Right renal cortex interstitium (tissue), 3 donors: ENCODE results near the gene NETO1. TPM values are rescaled to one million over a fixed set of nuclear protein-coding genes. Genes with fewer than 3 reads are reported as not detected.

Experiments used
- DNase-seq, 3 donors: peaks; one replicate each; pipeline ENCODE4 v3.0.0-alpha.2; 2013; ENCODE audit warnings: low read depth in 3 of 3, low spot score in 2 of 3
- polyA plus RNA-seq, 3 donors: library from polyadenylated mRNA; unstranded; fragments of 120-200 nt; gene quantifications; one replicate each; pipeline ENCODE4 v1.2.1, GENCODE V29; 2013; ENCODE audit not compliant: insufficient read length in 3 of 3

Gene NETO1
- polyA plus RNA-seq, result under 1 TPM; 0.50 to 0.91 (median 0.83) TPM

DNA sequence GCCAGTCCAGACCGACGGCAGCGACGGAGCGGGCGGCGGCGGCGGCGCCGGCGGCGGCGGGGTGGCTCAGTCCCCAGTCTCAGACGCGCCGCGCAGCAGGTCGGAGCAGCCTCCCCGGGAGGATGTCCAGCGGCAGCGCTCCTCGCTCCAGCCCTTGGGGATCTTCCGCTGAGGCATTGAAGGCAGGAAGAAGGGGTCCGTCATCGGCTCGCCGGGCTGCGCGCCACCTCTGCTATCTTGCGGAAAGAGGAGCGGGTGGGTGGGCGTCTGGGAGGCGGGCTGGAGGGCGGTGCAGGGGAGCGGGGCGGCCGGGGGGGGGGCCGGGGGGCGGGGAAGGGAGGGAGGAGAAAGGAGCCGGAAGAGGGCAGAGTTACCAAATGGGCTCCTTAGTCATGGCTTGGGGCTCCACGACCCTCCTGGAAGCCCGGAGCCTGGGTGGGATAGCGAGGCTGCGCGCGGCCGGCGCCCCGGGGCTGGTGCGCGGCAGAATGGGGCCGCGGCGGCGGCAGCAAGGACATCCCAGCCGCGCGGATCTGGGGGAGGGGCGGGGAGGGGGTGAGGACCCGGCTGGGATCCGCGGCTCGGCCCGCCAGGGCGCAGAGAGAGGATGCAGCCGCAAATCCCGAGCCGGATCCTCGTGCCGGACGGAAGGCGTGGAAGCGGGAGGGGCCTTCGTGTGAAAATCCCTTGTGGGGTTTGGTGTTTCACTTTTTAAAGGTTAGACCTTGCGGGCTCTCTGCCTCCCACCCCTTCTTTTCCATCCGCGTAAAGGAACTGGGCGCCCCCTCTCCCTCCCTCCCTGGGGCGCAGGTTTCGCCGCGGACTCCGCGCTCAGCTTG lies at the start of gene NETO1:
Gene NETO1, minus strand, starts transcription at position 242 of the 839 bp plus-strand sequence. CDS start 696 bp downstream, outside the sequence.
- DNase-seq, result no peak

DNA sequence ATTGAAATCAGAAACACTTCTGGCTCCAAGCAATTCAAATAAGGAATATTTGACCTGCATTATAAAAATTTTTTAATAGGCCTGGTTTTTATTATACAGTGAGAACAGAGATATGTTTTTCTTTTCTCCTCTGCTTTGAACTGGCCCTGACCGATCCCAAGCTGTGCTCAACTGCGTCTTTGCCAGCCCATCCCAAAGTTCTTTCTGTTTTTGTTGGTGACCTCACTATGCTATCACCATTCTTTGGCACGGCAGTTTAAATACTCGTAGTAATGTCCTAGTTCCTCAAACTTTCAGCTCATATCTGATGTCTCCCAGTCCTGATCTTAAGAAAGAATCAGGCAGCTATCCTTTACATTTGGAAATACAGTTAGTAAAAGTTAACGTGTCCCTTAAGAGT lies 42.3 kb upstream of the NETO1 start:
- DNase-seq, result no peak

DNA sequence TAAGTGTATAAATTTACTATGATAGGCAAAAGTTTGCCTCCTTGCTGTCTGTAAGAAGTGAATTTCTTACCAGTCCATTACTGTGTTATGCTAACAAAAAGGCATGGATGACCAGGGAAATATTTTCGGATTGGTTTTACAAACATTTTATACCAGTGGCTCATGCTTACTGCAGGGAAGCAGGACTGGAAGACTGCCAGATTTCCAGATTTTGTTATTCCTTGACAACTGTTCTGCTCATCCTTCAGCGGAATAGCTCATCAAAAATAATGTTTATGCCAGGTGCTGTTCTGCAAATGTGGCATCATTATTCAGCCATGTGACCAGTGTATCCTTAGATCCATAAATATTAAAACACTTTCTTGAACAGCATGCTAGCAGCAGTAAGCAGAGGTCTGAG lies 40.4 kb upstream of the NETO1 start:
- no peak for DNase-seq

- no peak for DNase-seq
Observed at GRCh38 chr18:72903033-72903432, 35.2 kb upstream of the NETO1 start.

DNA sequence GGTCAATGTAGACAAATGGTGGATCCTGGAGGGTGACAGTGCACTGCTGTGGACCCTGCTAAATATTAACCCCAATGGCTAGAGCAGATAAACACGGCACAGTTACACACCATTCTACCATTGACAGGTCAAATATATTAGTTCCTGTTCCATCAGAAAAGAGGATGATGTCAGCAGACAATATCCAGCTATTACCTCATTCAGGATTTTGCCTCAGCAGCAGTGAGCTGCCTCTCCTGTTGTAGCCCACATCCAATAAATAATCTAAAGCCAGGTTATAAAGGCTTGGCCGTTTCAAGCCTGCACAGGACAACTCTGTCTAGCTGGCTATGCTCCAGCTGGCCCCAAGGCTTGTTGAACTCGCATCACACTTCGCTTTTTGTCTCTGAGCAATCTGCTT lies 31.6 kb upstream of the NETO1 start:
- DNase-seq, result no peak

- no peak for DNase-seq
Observed at GRCh38 chr18:72898870-72899269, 31.1 kb upstream of the NETO1 start.

- no peak for DNase-seq
Observed at GRCh38 chr18:72895548-72895947, 27.8 kb upstream of the NETO1 start.

DNA sequence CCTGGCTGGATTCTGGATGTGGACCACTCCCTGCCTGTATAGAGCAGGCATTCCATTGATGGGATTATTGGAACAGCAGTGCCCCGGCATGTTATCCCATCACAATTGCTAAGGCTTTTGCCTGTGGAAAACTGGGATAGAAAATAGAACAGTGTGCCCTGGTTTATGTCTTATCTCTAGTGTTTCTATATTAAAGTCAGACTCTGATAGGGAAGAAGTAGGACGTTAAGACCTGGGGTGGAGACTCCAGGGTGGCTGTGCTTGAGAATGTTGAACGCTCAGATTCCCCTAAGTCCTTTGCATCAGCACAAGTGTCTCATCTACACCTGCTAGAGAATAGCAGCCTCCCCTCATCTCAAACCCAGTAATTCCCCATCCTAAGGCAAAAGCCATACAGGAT lies 10.8 kb upstream of the NETO1 start:
- no peak for DNase-seq

DNA sequence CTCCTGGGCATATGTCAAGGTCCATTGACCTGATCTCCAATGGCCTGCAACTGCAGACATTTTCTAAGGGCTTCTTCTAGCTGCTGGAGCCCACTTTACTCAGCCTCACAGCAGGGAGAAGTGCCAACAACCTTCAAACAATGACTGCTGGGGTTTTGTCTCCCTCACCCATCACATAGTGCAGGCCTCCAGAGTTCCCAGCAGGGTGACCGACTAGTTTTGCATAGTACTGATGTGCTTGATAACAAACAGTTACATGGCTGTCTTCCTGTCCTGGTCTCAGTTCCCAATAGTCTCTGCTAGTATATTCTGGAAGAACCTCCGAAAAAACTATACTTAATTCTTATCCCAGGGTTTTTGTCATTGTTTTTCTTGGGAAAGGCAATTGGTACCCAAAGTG lies 10.4 kb upstream of the NETO1 start:
- DNase-seq, result no peak

DNA sequence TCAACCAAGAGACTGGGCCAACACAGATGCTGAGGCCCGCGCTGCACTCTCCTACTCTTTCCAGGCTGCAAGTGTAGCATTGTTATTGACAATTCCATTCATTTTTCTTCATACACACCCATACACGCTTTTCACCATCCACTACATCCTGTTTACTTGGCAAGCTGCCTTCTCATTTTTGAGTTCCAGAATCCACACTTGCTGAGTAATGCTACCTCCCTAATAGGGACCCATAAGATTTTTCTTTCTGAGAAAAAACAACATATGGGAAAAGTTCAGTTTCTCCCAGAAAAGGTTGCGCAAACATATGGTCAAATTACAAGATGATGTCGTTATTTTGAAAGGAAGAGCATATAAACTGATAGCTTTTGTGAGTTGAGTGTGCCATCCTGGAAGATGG lies 3.3 kb upstream of the NETO1 start:
- no peak for DNase-seq

- no peak for DNase-seq
Observed at GRCh38 chr18:72869226-72870185, 1.7 kb upstream of the NETO1 start.

GRCh38 chr18:72868585-72869225 lies 918 bp upstream of the NETO1 start:
- no peak for DNase-seq

GRCh38 chr18:72866901-72867745 lies 664 bp downstream of the NETO1 start:
- DNase-seq, result no peak

GRCh38 chr18:72866442-72866900 lies 1.3 kb downstream of the NETO1 start:
- no peak for DNase-seq

DNA sequence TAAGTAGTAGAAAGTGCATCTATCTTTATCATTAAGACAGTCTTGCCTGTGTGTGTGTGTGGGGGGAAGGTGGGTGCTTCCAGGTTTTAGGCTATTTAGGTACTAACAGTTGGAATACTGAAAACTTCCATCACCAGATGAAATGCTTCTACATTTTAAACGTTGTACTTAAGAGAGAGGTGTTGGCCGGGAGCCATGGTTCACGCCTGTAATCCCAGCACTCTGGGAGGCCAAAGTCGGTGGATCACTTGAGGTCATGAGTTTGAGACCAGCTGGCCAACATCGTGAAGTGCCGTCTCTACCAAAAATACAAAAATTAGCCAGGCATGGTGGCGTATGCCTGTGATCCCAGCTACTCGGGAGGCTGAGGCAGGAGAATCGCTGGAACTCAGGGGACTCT lies 4.0 kb downstream of the NETO1 start:
- no peak for DNase-seq

GRCh38 chr18:72859088-72859487 lies 8.7 kb downstream of the NETO1 start:
- no peak for DNase-seq

DNA sequence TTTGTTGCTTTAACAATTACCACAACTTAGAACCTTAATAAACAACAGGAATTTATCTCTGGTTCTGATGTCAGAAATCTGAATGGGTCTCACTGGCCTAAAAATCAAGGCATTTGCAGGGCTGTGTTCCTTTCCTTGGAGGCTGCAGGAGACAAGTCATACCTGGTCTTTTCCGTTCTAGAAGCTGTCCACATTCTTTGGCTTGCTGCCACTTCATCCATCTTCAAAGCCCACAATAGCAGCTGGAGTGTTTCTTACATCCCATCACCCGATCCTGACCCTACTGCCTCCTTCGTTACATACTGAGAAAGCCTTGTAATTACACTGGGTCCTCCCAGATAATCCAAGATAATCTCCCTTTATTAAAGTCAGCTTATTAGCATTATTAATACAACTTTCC lies 18.1 kb downstream of the NETO1 start:
- DNase-seq, result no peak

DNA sequence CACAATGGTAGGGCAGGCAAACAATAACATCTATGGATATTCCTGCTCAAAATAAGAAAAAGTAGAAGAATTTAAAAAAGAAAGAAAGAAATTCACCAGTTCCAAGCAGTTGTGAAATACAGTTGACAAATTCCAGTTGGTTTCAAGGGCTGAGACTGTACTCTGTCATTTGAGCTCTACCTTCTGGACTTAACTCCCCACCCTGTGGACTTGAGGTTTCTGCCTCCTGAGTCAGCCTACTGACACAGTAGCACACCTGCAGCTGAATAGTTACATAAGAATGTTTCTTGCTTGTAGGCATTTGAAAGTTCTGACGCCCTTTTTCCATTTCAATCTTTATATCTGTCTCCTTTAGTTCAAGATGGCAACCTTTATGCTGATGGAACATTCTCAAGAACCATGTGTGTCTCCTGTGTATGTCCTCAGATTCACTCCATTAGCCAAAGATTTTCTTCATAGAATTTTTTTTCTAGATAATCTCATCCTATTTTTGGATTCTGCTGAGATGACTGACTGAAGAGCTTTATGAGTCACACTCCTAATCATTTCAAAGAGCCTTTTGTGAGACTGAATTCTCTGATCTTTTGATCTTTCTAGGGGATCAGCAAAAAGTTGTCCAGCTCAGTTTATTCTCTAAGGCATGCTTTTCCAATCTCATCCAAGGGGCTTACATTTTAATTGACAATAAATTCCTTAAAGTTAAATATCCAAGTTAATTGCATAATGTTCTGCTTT lies 19.1 kb downstream of the NETO1 start:
- no peak for DNase-seq

- no peak for DNase-seq
Observed at GRCh38 chr18:72847771-72848170, 20.0 kb downstream of the NETO1 start.
